GM21723 (cell line): Measurements from ENCODE around the gene MAMDC4.

Experiments used
- ATAC-seq: cut with Tn5 transposase; IDR thresholded peaks from one replicate; pipeline ENCODE4 v1.9.1; 2021; ENCODE audit warnings: mild to moderate bottlenecking, moderate library complexity; ENCODE audit not compliant: unreplicated experiment

MAMDC4 gene

DNA sequence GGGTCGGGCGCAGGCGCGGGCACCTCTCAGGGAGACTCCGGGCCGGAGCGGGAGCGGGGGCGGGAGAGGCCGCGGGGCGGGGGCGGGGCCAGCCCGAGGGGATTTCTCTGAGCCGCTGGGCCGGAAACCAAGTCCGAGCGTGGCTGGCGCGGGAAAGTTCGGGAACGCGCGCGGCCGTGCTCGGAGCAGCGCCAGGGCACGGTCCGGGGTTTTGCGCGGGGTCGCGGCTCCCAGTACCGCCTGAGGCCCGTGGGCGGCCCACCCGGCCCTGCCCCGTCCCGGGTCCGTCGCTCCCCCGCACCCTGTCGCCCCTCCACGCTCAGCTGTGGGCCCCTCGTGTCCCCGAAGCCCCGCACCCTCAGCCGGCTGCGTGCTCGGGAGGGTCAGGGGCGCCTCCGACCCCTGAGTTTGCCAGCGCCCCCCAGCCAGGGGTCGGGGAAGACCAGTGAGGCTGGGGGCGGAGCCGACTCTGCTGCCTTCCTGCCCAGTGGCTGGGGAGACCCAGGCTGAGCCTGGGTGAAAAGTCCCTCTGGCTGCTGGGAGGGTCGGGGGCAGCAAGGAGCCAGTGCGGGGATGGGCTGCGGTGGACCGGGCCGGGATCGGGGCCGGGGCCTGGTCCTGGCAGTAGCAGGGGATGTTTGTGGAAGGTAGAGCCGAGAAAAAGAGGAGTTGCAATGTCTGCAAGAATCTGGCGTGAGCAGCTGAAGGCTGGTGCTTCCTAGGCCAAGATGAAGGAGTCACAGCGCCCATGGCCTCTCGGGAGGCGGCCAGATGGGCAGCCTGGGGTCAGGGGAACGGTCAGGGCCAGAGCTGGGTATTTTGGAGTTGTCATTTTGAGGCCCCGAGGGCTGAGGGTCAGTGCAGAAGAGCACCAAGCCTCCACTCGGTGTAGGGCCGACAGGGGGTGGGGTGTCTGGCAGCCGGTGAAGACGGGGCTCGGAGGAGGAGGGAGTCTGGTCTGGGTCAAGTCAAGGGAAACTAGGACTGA lies 34.8 kb downstream of the MAMDC4 start:
- peak; percentile 29 for ATAC-seq

DNA sequence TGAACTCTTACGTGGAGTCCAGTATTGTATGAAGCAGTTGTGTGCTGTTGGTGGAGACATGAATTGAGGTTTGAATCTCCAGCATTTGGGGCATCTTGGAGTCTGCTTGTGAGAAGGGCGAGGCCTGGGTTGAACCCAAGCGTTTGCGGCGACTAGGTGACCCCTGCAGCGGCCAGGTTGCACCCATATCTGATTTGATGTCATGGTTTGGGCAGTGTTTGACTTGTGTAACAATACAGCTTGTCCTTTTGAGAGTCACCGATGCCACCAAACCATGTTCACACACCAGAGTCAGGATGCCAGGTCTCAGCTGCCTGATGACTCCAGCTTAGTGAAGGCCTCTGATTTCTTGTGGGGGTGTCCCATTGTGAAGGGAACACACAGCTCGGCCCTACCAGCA lies 36.3 kb downstream of the MAMDC4 start:
- ATAC-seq: no peak

DNA sequence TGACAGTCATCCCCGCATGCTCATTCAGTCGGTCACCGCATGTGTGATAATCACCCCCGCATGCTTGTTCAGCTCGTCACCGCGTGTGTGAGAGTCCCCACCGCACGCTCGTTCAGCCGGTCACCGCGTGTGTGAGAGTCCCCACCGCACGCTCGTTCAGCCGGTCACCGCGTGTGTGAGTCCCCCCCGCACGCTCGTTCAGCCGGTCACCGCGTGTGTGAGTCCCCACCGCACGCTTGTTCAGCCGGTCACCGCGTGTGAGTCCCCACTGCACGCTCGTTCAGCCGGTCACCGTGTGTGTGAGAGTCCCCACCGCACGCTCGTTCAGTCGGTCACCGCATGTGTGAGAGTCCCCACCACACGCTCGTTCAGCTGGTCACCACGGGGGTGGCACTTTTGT lies 37.7 kb downstream of the MAMDC4 start:
- ATAC-seq: no peak

DNA sequence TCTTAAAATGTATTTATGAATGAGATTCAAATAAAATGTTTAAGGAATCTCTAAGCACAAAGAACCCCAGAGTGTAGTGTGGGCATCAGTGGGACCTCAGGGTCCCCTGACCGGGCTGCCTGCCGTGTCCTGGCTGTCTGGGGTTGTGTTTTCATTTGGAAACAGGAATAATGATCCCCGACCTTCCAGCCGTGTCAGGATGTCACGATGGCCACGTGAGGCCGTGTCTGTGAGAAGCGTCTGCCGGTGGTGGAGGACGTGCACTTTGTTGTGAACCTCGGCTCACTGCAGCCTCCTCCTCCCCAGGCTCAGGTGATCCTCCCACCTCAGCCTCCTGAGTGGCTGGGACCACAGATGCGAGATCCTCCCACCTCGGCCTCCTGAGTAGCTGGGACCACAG lies 38.5 kb downstream of the MAMDC4 start:
- no peak for ATAC-seq

DNA sequence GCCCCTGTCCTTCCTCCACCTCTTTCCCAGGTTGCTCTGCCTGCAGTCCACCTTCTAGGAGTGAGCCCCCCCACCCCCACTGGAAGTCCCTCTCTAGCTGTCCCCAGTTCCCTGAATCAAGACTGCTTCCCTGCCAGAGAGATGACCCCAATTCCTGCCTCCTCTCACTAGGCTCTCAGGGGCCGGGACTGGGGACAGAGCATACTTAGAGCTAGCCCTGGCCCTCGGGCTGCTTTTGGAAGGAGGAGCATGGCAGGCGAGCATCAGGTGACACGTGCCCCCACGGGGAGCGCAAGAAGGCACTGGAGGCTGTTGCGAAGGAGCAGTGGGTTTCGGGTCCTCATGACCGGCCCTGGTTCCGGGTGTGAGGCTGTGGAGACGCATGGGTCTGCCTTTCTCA lies 43.9 kb downstream of the MAMDC4 start:
- no peak for ATAC-seq

DNA sequence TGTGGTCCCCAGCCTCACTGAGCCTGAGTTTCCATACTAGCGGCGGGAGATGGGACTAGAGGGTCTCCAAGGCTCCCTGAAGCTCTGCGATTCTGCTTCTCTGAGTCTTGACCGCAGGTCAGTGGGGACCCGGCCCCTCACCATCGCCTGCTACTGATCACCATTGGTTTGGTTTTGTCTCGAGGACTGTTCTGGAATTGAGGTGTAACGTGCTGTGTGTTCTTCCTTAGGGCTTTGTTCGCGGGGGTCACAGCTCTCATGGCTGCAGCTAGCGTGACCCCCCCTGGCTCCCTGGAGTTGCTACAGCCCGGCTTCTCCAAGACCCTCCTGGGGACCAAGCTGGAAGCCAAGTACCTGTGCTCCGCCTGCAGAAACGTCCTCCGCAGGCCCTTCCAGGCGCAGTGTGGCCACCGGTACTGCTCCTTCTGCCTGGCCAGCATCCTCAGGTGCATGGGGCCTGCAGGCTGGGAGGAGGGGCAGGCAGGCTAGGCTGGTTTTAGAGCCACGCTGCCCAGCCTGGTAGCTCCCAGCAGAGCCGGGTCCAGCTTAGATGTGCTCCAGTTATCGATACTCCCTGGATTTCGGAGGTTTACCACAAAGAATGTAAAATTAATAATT lies 46.4 kb downstream of the MAMDC4 start:
- no peak for ATAC-seq

DNA sequence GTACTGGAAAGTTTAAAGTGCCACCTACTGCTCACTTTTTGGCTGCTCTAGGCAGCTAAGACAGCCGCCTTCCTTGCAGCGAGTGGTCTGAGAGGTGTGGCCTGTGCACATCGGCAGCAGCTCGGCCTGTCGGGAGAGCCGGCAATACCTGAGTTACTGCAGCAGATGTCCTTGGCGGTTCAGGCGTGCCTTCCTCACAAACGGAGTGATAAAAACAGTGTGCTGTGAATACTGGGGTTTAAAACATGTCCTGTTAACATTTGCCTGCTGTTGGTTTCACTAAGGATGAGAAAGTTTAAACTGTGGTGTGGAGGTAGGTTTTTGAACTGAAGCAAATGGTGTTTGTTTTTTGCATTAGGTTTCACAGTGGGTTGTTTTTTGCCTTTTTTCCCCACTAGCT lies 47.0 kb downstream of the MAMDC4 start:
- ATAC-seq: peak; percentile 46

DNA sequence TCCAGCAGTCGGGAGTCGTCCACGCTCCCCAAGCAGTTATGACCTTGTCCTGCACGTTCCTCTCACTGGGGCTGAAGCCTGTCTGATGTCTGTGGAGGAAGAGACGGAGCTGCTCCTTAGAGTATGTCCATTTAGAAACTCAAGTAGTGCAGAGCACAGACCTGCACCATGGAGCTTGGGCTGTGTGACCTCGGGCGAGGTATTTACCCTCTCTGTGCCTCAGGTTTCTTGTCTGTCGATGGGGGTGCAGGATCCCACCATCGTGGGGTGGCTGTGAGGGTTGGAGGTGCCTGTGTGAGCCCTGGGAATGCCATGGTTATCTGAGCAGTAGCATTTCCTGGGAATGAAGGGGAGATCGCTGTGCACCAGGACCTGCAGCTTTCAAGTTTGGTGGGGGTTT lies 48.4 kb downstream of the MAMDC4 start:
- no peak for ATAC-seq

DNA sequence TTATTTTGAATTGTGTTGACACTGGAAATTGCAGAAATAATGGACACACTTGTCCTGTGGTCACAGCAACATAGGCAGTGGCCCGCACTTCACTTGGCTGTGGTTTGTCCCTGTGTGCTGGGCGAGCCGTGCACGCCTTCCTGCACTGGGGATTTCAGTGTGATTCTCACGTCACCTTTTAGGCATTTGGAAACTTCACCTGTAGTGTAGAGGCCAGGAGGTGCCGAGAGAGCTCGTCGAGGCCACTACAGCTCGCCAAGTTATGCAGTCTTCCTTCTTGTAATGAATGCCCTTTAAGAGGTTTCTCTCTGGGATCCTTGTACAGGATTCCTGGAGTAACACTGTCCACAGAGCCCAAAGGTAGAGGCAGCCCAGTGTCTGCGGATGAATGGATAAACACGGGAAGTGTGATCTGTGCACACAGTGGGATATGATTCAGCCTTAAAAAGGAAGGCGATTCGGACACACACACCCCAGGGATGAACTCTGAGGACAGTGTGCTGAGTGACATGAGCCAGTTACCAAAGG lies 48.9 kb downstream of the MAMDC4 start:
- no peak for ATAC-seq

DNA sequence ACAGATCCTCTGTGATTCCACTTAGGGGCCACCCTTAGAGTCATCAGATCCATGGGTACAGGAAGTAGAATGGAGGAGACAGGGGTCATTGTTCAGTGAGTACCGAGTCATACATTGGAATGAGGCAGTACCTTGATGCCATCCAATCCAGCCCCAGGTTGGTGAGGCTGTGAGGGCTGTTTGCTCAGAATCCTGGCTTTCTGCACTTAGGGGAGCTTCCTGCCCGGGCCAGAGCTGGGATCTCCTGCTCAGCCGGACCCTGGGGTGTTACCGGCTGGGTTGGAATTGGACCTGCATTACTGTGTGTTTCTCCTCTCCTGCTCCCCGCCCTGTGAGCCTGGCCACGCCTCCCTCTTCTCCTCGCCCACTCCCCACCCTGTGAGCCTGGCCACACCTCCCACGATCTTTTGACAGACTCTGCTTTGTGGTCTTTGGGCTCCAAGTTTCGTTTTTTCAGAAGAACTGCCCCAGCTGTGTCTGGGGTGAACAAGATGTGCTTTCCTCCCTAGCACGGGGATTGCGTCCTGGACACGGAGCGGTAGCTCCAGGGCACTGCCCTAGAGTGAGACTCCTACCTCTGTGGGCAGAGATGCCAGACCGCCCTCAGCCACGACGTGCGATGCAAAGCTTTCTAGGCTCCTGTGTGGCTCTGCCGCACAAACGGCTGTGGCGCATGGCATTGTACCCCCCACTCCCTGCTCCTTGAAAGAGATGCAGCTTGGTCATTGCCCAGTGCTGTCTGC lies 49.5 kb downstream of the MAMDC4 start:
- peak; percentile 55 for ATAC-seq

DNA sequence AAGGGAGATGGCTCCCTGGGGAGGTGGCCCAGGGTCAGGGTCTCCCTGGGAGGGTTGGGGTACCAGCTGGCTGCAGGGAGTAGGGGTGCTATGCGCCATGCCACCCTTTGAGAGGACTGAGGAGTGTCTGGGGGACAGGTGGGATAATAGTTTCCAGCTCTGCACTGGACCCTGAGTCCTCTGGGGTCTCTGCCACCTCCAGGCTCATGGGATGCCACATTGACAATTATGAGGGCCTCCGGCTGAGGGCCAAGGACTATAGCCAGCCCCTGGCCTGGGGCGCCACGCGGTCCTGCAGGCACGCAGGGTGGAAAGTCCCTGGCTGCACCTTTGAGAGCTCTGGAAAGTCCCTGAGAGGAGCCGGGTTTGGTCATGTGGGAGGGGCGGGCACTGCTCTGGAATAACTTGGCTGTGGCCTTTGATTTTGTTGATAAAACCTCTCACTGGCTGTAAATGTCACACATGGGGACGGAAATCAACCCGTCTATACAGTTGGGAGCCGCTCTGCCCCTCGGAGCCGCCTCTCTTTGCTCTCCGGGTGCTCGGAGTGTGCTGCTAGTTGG lies 50.2 kb downstream of the MAMDC4 start:
- peak; percentile 50 for ATAC-seq

DNA sequence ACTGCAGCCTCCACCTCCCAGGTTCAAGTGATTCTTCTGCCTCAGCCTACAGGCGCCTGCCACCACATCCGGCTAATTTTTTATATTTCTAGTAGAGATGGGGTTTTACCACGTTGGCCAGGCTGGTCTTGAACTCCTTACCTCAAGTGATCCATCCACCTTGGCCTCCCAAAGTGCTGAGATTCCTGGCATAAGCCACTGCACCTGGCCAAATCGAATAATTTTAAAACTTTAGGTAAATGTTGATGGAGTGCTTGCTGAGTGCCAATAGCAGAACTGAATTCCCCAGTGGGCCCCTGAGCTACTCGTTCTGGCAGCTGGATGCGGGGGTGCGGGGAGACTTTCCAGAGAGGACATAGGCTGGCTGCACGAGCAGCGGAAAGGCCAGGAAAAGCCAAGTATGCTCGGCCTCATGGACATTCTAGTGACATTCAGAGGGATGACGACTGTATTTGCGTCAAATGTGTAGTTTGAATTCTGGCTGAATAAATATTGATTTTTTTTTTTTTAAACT lies 51.0 kb downstream of the MAMDC4 start:
- no peak for ATAC-seq

DNA sequence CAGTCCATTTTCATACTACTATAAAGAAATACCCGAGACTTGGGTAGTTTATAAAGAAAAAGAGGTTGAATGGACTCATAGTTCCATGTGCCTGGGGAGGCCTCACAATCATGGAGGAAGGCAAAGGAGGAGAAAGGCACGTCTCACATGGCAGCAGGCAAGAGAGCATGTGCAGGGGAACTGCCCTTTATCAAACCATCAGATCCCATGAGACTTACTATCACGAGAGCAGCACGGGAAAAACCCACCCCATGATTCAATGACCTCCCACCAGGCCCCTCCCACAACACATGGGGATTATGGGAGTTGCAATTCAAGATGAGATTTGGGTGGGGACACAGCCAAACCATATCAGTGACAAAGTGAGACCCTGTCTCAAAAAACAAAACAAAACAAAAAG lies 54.1 kb downstream of the MAMDC4 start:
- ATAC-seq: no peak

DNA sequence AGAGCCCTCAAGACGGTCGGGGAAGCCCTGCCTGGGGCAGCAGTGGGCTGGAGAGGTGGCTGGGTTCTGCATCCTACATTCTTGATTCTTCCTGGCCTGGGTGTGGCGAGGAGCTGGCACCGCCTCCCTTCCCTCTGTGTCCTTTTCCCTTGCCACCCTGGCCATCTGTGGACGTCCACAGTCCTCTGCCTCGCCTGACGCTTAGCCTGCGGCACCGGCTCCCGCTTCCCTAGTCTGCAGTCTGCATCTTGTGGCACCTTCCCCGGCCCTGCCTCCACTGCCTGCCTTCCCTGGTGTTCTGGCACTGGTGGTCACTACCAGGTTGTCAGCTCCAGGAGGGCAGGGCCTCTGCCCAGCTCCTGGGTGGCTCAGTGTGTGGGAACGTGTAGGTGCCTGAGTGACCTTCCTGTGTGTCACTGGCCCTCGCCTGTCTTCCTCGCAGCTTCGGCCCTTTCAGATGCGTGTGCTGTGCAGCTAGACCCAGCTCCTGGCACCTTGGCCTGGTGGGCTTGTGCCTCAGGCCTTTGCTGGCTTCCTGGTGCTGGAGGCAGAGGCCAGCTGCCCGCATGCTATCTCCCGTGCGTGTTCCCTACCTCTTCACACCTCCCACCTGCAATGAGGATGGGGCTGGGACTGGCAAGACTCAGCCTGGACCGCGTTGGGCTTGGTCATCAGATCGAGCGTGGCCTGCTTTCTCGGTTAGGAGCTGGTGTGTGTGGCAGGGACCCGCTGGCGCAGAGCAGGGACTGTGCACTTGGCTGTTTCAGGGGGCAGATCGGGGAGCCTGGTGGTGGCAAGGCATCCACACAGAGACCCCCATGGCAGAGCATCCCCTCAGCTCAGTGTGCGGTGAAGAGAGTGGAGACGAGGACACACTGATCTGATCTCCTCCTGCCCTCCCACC lies 55.1 kb downstream of the MAMDC4 start:
- ATAC-seq: no peak
